GM10266 (cell line): Measurements from ENCODE around the gene ARL5B.

Experiments
- DNase-seq: peaks from one replicate; pipeline ENCODE4 v3.0.0; 2012; ENCODE audit errors: extremely low spot score
- CTCF ChIP-seq: IDR thresholded peaks from 2 replicates; pipeline ENCODE4 v1.5.1; 2012; ENCODE audit warnings: mild to moderate bottlenecking, low read depth; ENCODE audit not compliant: control insufficient read depth, insufficient read depth; ENCODE audit errors: missing control alignments

Gene ARL5B

GRCh38 chr10:18718991-18719390, 59.8 kb downstream of the ARL5B start:
- DNase-seq = no peak
- no peak for TF ChIP-seq CTCF

GRCh38 chr10:18719811-18720210, 60.6 kb downstream of the ARL5B start:
- TF ChIP-seq CTCF = no peak
- no peak for DNase-seq

GRCh38 chr10:18721067-18721466, 61.8 kb downstream of the ARL5B start:
- no peak for DNase-seq
- TF ChIP-seq CTCF = no peak

- DNase-seq = no peak
- no peak for TF ChIP-seq CTCF
Observed at GRCh38 chr10:18723801-18724200, 64.6 kb downstream of the ARL5B start.
